ENCODE measurements around the gene ZFAND5. TPM values are rescaled to one million over a fixed set of nuclear protein-coding genes. Genes with fewer than 3 reads are reported as not detected.
A peak's percentile ranks its signal among the peaks of the same experiment; 100 is the strongest.

Gene ZFAND5
- total RNA-seq, 1 donor from 2014 or later, result 179 TPM

GRCh38 chr9:72322259-72322658 lies 42.7 kb downstream of the ZFAND5 start:
- DNase-seq, result no peak

- peak; percentile 64 for DNase-seq
These were observed 49.3 kb downstream of the ZFAND5 start for GRCh38 chr9:72315510-72316311.

- DNase-seq, result peak; percentile 14
These were observed 49.9 kb downstream of the ZFAND5 start for GRCh38 chr9:72315089-72315509.

GRCh38 chr9:72313507-72313906 lies 51.5 kb downstream of the ZFAND5 start:
- DNase-seq, result no peak

- no peak for DNase-seq
These were observed 52.5 kb downstream of the ZFAND5 start for GRCh38 chr9:72312386-72312987.

- no peak for DNase-seq
These were observed 55.5 kb downstream of the ZFAND5 start for GRCh38 chr9:72309364-72310133.

- no peak for DNase-seq
These were observed 58.2 kb downstream of the ZFAND5 start for GRCh38 chr9:72306761-72307160.

GRCh38 chr9:72305707-72306106 lies 59.3 kb downstream of the ZFAND5 start:
- DNase-seq, result no peak

- DNase-seq, result peak; percentile 37
These were observed 59.9 kb downstream of the ZFAND5 start for GRCh38 chr9:72305102-72305546.

- no peak for DNase-seq
These were observed 60.5 kb downstream of the ZFAND5 start for GRCh38 chr9:72304538-72304937.

Other genes starting within 250 kb of the ZFAND5 start
- 1.5 TPM for gene GDA, start 215.8 kb downstream of the ZFAND5 start, total RNA-seq
- gene TMC1, start 156.4 kb upstream of the ZFAND5 start, total RNA-seq, result 0.69 TPM